HG03378 (cell line): ENCODE results near the gene TBR1.

Source experiments
- ATAC-seq: cut with Tn5 transposase; IDR thresholded peaks from one replicate; pipeline ENCODE4 v1.9.1; 2021; ENCODE audit warnings: mild to moderate bottlenecking, moderate library complexity; ENCODE audit not compliant: unreplicated experiment

The TBR1 gene

GRCh38 chr2:161414042-161415033 lies 1.8 kb upstream of the TBR1 start:
- ATAC-seq: peak; percentile 35

GRCh38 chr2:161415034-161415986 lies 787 bp upstream of the TBR1 start:
- ATAC-seq: peak; percentile 21

- ATAC-seq: no peak
Observed at GRCh38 chr2:161416708-161417437, 776 bp downstream of the TBR1 start.

- ATAC-seq: no peak
Observed at GRCh38 chr2:161417438-161418274, 1.6 kb downstream of the TBR1 start.

GRCh38 chr2:161418275-161418714 lies 2.2 kb downstream of the TBR1 start:
- ATAC-seq: no peak

- no peak for ATAC-seq
Observed at GRCh38 chr2:161418715-161419637, 2.9 kb downstream of the TBR1 start.

- no peak for ATAC-seq
Observed at GRCh38 chr2:161419638-161420190, 3.6 kb downstream of the TBR1 start.

- no peak for ATAC-seq
Observed at GRCh38 chr2:161420406-161421074, 4.4 kb downstream of the TBR1 start.

GRCh38 chr2:161421686-161422085 lies 5.6 kb downstream of the TBR1 start:
- no peak for ATAC-seq

- no peak for ATAC-seq
Observed at GRCh38 chr2:161422816-161423403, 6.8 kb downstream of the TBR1 start.

GRCh38 chr2:161423421-161424393 lies 7.6 kb downstream of the TBR1 start:
- ATAC-seq: no peak

GRCh38 chr2:161424394-161424769 lies 8.3 kb downstream of the TBR1 start:
- no peak for ATAC-seq

- no peak for ATAC-seq
Observed at GRCh38 chr2:161424891-161425727, 9.0 kb downstream of the TBR1 start.

- no peak for ATAC-seq
Observed at GRCh38 chr2:161425728-161426454, 9.8 kb downstream of the TBR1 start.

GRCh38 chr2:161426455-161426921 lies 10.4 kb downstream of the TBR1 start:
- ATAC-seq: no peak
